Caco-2 (cell line): ENCODE data around the gene SLC39A11. TPM values are rescaled to one million over a fixed set of nuclear protein-coding genes. Genes with fewer than 3 reads are reported as not detected.

ENCODE experiments used
- BruUV-seq: library from RNA; stranded (reverse); fragments of 400-500 nt; replicated peaks from 2 replicates; lab custom pipeline; 2021; lab: Mats Ljungman, UMichigan
- CTCF ChIA-PET: fragments of 300-600 bp; sonication (Branson Sonifier 250); formaldehyde crosslinking; loops from one replicate; lab custom pipeline; 2022; ENCODE audit warnings: antibody characterized with exemption; lab: Charles Lee
- POLR2A ChIA-PET: fragments of 300-600 bp; sonication (Branson Sonifier 250); formaldehyde crosslinking; loops from one replicate; lab custom pipeline; 2022; ENCODE audit warnings: antibody characterized with exemption; lab: Charles Lee
- DNase-seq, 2 experiments: peaks; one replicate each; pipeline versions ENCODE4 v3.0.0 to v3.0.0-alpha.2; 2020 to 2022
- H3K27me3 ChIP-seq: replicated peaks from 2 replicates; pipeline ENCODE4 v1.6.0; 2011; ENCODE audit warnings: low read length; ENCODE audit not compliant: control insufficient read depth, insufficient read depth
- H3K36me3 ChIP-seq: 2 replicates; pipeline ENCODE4 v1.5.1; 2011; ENCODE audit warnings: low read length; ENCODE audit not compliant: control insufficient read depth, insufficient read depth
- H3K4me1 ChIP-seq: fragments of 250-450 bp; sonication (Bioruptor Pico); 2 replicates; pipeline ENCODE4 v1.5.1; 2020; ENCODE audit warnings: mild to moderate bottlenecking
- H3K4me3 ChIP-seq: 2 replicates; pipeline ENCODE4 v1.5.1; 2011; ENCODE audit warnings: low read depth, mild to moderate bottlenecking, control low read depth, low read length
- H3K9me3 ChIP-seq: fragments of 250-450 bp; sonication (Bioruptor Pico); 2 replicates; pipeline ENCODE4 v1.5.1; 2020; ENCODE audit warnings: mild to moderate bottlenecking, moderate library complexity
- H3K27ac Mint-ChIP-seq: one replicate; pipeline ENCODE4 v1.8.0; 2022; ENCODE audit warnings: mixed read lengths; ENCODE audit not compliant: unreplicated experiment
- H3K27me3 Mint-ChIP-seq: one replicate; pipeline ENCODE4 v1.8.0; 2022; ENCODE audit warnings: mixed read lengths; ENCODE audit not compliant: insufficient read depth, unreplicated experiment
- H3K36me3 Mint-ChIP-seq: one replicate; pipeline ENCODE4 v1.8.0; 2022; ENCODE audit warnings: mild to moderate bottlenecking, mixed read lengths; ENCODE audit not compliant: insufficient read depth, unreplicated experiment
- H3K4me1 Mint-ChIP-seq: one replicate; pipeline ENCODE4 v1.8.0; 2022; ENCODE audit warnings: low read depth, mixed read lengths; ENCODE audit not compliant: unreplicated experiment
- H3K4me3 Mint-ChIP-seq: one replicate; pipeline ENCODE4 v1.8.0; 2022; ENCODE audit warnings: mild to moderate bottlenecking, moderate library complexity, mixed read lengths; ENCODE audit not compliant: unreplicated experiment
- H3K9me3 Mint-ChIP-seq: one replicate; pipeline ENCODE4 v1.8.0; 2022; ENCODE audit warnings: mixed read lengths; ENCODE audit not compliant: unreplicated experiment
- CTCF ChIP-seq, 2 experiments: fragments of 200-600 bp in 1 of 2; IDR thresholded peaks; 1 replicate in 1 of 2; 2 replicates in 1 of 2; pipeline versions ENCODE4 v1.5.1 to v1.8.0; 2011 to 2022; ENCODE audit warnings: antibody characterized with exemption in 1 of 2, control low read depth in 1 of 2, inconsistent platforms in 1 of 2, low read depth in 1 of 2, low read length in 1 of 2, mild to moderate bottlenecking in 1 of 2, moderate library complexity in 1 of 2; ENCODE audit not compliant: insufficient read depth in 1 of 2, severe bottlenecking in 1 of 2, unreplicated experiment in 1 of 2
- intact Hi-C: fragments of 100-400 bp; cut with micrococcal nuclease; formaldehyde crosslinking; loops from one replicate; pipeline ENCODE4 v1.10.0; 2022; ENCODE audit not compliant: unreplicated experiment
- total RNA-seq: library from RNA; stranded (reverse); gene quantifications from 2 replicates; pipeline ENCODE4 v1.2.3, GENCODE V29; 2022

SLC39A11 gene
- total RNA-seq, 1 experiment from 2014 or later = 26.4 TPM

GRCh38 chr17:72953621-72954020 lies 138.9 kb downstream of the SLC39A11 start:
- ChIA-PET POLR2A (interaction anchor here (0.6 kb wide), 1 partner anchor 1016 kb away, joined by 3 read pairs; no protein-coding TSS in a partner anchor), CTCF (no interaction called here)
- intact Hi-C loops = no loop called here
- H3K9me3 ChIP-seq = no peaks in the 10 kb centered on the region
- Mint-ChIP-seq H3K36me3 (no peaks in the 10 kb centered on the region), H3K9me3 (no peaks in the 10 kb centered on the region), H3K4me3 (no peak overlapping the region), H3K4me1 (no peaks in the 10 kb centered on the region), H3K27ac (no peak overlapping the region), H3K27me3 (no peaks in the 10 kb centered on the region)
- no TSS peak for BruUV-seq
- no peaks in the 10 kb centered on the region for H3K4me1 ChIP-seq
- no peak for DNase-seq
- H3K27me3 ChIP-seq = no peaks in the 10 kb centered on the region; the same call in 1 of the 2 replicates
- H3K36me3 ChIP-seq = no peaks in the 10 kb centered on the region
- no peak for TF ChIP-seq CTCF (IDR thresholded peaks at IDR 0.05; ENCODE audit: insufficient read depth in 1 of 2, low read depth in 1 of 2, low read length in 1 of 2, severe bottlenecking in 1 of 2, unreplicated experiment in 1 of 2)
- H3K4me3 ChIP-seq = no peak overlapping the region

- no peaks in the 10 kb centered on the region for H3K4me1 Mint-ChIP-seq
- DNase-seq = no peak
- Histone ChIP-seq H3K9me3 (no peaks in the 10 kb centered on the region), H3K4me3 (no peak overlapping the region), H3K27me3 (no peaks in the 10 kb centered on the region; the same call in 1 of the 2 replicates), H3K36me3 (no peaks in the 10 kb centered on the region), H3K4me1 (no peaks in the 10 kb centered on the region)
- ChIA-PET CTCF (no interaction called here), POLR2A (no interaction called here)
- H3K4me3 Mint-ChIP-seq = no peak overlapping the region
- H3K36me3 Mint-ChIP-seq = no peaks in the 10 kb centered on the region
- BruUV-seq = no TSS peak
- no peaks in the 10 kb centered on the region for H3K27me3 Mint-ChIP-seq
- intact Hi-C loops = no loop called here
- no peak for TF ChIP-seq CTCF (IDR thresholded peaks at IDR 0.05; ENCODE audit: insufficient read depth in 1 of 2, low read depth in 1 of 2, low read length in 1 of 2, severe bottlenecking in 1 of 2, unreplicated experiment in 1 of 2)
- H3K27ac Mint-ChIP-seq = no peak overlapping the region
- H3K9me3 Mint-ChIP-seq = no peaks in the 10 kb centered on the region
Measured at GRCh38 chr17:72952641-72953315, 139.7 kb downstream of the SLC39A11 start.

GRCh38 chr17:72952220-72952619 lies 140.3 kb downstream of the SLC39A11 start:
- TF ChIP-seq CTCF (IDR thresholded peaks at IDR 0.05; ENCODE audit: insufficient read depth in 1 of 2, low read depth in 1 of 2, low read length in 1 of 2, severe bottlenecking in 1 of 2, unreplicated experiment in 1 of 2) = no peak
- H3K4me3 Mint-ChIP-seq = no peak overlapping the region
- Histone ChIP-seq H3K4me1 (no peaks in the 10 kb centered on the region), H3K9me3 (no peaks in the 10 kb centered on the region), H3K27me3 (no peaks in the 10 kb centered on the region; the same call in 1 of the 2 replicates), H3K36me3 (no peaks in the 10 kb centered on the region), H3K4me3 (no peak overlapping the region)
- H3K4me1 Mint-ChIP-seq = no peaks in the 10 kb centered on the region
- H3K9me3 Mint-ChIP-seq = no peaks in the 10 kb centered on the region
- ChIA-PET CTCF (no interaction called here), POLR2A (no interaction called here)
- BruUV-seq = no TSS peak
- H3K27me3 Mint-ChIP-seq = no peaks in the 10 kb centered on the region
- no peak overlapping the region for H3K27ac Mint-ChIP-seq
- no peaks in the 10 kb centered on the region for H3K36me3 Mint-ChIP-seq
- intact Hi-C loops = no loop called here
- DNase-seq = no peak
